GM12801 (cell line): ENCODE measurements around the gene PABPN1L.

Source experiments
- TF ChIP-seq, protein P1 (sequence below): IDR thresholded peaks from one replicate; pipeline ENCODE4 v1.5.1; 2011; ENCODE audit warnings: control low read depth; ENCODE audit not compliant: insufficient read length; ENCODE audit errors: extremely low read depth

Gene PABPN1L

GRCh38 chr16:88861359-88861758 is 5.1 kb downstream of the PABPN1L start:
- TF ChIP-seq, protein P1, sequence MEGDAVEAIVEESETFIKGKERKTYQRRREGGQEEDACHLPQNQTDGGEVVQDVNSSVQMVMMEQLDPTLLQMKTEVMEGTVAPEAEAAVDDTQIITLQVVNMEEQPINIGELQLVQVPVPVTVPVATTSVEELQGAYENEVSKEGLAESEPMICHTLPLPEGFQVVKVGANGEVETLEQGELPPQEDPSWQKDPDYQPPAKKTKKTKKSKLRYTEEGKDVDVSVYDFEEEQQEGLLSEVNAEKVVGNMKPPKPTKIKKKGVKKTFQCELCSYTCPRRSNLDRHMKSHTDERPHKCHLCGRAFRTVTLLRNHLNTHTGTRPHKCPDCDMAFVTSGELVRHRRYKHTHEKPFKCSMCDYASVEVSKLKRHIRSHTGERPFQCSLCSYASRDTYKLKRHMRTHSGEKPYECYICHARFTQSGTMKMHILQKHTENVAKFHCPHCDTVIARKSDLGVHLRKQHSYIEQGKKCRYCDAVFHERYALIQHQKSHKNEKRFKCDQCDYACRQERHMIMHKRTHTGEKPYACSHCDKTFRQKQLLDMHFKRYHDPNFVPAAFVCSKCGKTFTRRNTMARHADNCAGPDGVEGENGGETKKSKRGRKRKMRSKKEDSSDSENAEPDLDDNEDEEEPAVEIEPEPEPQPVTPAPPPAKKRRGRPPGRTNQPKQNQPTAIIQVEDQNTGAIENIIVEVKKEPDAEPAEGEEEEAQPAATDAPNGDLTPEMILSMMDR = no peak

DNA sequence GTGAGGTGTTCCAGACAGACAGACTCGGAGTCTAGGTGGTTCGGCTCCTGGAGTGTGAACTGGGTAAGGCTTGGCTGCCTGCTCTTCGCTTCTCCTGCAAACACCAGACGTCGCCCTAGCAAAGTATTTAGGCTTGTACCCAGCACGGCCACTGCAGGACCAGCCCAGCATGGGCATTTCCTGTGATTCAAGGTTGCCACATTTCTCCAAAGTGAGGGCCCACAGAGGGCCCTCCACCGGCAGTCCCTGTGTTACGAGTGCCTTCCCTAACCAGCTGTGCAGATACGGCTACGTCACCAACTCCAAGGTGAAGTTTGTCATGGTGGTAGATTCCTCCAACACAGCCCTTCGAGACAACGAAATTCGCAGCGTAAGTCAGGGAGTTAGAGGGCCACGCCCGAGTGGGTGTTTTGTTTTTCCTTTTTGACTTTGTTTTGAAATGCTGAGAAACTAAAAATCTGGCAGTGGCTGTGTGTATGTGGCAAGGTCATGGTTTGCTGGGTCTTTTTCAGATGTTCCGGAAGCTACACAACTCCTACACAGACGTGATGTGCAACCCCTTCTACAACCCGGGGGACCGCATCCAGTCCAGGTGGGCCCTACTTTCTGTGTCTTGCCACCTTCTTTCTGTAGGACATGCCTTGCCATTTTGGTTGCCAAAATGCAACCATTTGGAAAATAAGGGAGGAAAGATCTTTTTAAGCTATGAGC is 6.9 kb downstream of the PABPN1L start:
- TF ChIP-seq, protein P1 = no peak

- TF ChIP-seq, protein P1 = no peak
These were observed 8.6 kb downstream of the PABPN1L start for GRCh38 chr16:88857728-88858339.

DNA sequence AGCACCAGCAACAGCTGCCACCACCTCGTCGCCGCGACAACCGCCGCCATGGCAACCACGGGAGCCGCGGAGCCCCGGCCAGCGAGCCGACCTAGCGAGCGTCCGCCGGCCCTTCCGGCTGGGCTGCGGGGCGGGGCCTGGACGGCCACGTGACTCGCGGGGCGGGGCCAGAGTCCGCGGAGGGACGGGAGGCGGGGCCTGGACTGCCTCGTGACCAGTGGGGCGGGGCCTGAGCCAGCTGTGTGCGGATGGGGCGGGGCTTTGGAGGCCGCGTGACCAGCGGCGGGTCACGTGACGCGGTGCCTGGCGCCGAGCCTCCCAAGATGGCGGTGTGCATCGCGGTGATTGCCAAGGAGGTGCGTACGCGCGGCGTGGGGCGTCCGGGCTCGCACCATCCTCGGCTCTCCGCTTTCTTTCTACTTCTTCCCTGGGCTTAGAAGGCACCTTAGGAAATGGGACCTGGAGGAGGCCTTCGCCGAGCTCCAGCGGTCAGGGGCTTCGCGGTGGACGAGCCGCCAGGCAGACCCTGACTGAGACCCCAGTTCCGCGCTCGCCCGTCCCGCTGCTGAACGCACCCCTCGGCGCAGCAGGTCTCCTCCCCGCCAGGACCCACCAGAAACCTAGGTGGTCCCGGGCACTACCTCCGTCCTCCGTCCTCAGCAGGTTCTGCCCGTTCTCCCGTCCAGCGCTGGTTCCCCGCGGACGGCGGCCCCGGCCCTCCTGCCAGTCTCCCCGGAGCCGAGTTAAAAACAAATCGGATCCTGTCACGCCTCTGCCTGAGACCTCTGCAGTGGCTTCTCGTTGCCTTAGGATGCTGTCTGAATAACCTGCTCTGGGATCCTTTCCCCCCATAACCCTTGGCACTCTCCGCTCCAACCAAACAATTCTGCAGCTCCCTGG is 9.4 kb downstream of the PABPN1L start, which contains the start of the genes GALNS and TRAPPC2L:
GALNS (minus strand) TSS at position 120 of the 900 bp plus-strand sequence; CDS start at position 50, 70 bp downstream.
TRAPPC2L (plus strand) TSS at position 300 of the 900 bp plus-strand sequence; CDS start at position 324, 24 bp downstream.
- TF ChIP-seq, protein P1 = no peak

DNA sequence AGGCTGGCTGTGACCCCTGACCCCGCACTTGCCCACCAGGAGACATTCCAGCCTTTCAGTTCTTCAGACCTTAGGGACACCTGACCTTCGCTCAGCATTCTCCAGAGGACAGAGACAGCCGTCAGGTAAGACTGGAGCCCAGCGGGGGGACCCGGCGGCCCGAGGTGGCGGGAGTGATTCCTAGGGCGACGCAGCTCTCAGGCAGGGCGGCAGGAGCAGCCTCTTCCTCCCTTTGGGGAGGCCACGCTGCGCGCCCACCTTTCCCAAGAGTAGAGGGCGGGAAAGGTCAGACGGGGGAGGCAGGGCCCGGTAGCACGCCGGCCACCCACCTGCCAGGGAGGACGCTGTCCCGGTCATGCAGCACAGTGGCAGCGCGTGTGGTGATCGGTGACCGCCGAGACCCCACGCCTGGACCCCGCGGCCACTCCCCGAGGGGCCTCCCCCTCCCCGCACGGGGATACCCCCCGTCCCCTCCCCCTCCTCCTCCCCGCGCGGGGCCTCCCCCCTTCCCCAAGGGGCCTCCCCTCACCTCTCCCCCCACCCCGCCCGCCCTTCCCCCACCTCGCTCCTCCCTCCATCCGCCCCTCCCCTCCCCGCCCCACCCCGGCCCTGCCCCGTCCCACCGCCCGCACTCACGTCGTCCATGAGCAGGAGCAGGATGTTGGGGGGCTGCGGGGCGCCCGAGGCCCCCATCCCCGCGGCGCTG is 10.2 kb downstream of the PABPN1L start:
- TF ChIP-seq, protein P1 = no peak

DNA sequence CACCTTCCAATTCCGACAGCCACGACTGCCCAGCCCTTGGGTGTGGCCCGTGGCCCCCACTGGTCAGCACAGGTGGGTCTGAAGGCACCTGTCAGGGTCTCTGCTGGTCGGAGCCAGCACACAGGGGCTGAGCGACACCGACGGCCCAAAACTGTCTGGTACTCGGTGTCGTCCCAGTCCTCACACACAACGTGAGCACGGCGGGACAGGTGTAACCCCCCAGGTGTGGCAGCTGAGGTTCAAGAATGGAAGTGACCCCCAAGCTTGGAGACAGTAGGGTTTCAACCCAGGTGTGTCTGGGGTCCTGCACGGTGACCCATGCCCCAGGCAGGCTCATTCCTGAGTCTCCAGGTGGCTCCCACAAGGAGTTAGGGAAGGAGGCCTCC is 10.7 kb downstream of the PABPN1L start:
- TF ChIP-seq, protein P1 = no peak
